Peyer's patch (tissue), 4 donors: ENCODE data around the gene PALD1. TPM values are rescaled to one million over a fixed set of nuclear protein-coding genes. Genes with fewer than 3 reads are reported as not detected.

Experiments
- DNase-seq, 3 donors: peaks; one replicate each; pipeline ENCODE4 v3.0.0-alpha.2; 2017 to 2019
- H3K27ac ChIP-seq, 4 donors: fragments of 200-600 bp; sonication (generic); one replicate each; pipeline ENCODE4 v1.5.1; 2016 to 2019
- H3K27me3 ChIP-seq, 2 donors: fragments of 200-600 bp; sonication (generic); one replicate each; pipeline ENCODE4 v1.5.1; 2019
- H3K36me3 ChIP-seq, 3 donors: fragments of 200-600 bp; sonication (generic); one replicate each; pipeline ENCODE4 v1.5.1; 2016 to 2019
- H3K4me1 ChIP-seq, 4 donors: fragments of 200-600 bp; sonication (generic); one replicate each; pipeline ENCODE4 v1.5.1; 2016 to 2019
- H3K4me3 ChIP-seq, 4 donors: fragments of 200-600 bp; sonication (generic); 1 replicate in 3 of 4; 2 replicates in 1 of 4; pipeline ENCODE4 v1.5.1; 2016 to 2019; ENCODE audit warnings: mild to moderate bottlenecking in 1 of 4
- H3K9me3 ChIP-seq, 4 donors: fragments of 200-600 bp; sonication (generic); one replicate each; pipeline ENCODE4 v1.5.1; 2016 to 2019; ENCODE audit warnings: mild to moderate bottlenecking in 1 of 4
- CTCF ChIP-seq, 6 experiments: fragments of 450-650 bp in 4 of 6; fragments of 200-600 bp in 2 of 6; sonication (generic) in 1 of 6; IDR thresholded peaks; one replicate each; pipeline ENCODE4 v1.5.1; 2017 to 2019; ENCODE audit warnings: antibody characterized with exemption in 6 of 6, mild to moderate bottlenecking in 3 of 6, moderate library complexity in 1 of 6
- POLR2A ChIP-seq, 2 donors: fragments of 450-650 bp; IDR thresholded peaks; one replicate each; pipeline ENCODE4 v1.5.1; 2017; ENCODE audit warnings: antibody characterized with exemption in 2 of 2, mild to moderate bottlenecking in 2 of 2, moderate library complexity in 2 of 2
- total RNA-seq, 4 donors: library from RNA; depleted of rRNA; stranded (reverse); fragments of >200 nt; gene quantifications; one replicate each; pipeline ENCODE4 v1.1.0, GENCODE V29; 2016

The PALD1 gene
- total RNA-seq, 4 donors from 2014 or later = 1.2 to 15.7 (median 3.6) TPM

- DNase-seq = no peak
- Histone ChIP-seq H3K4me1 (peaks cover 0 to 8% (median 0%) of the 10 kb centered on the region in 4 donors), H3K4me3 (no peak overlapping the region), H3K27ac (no peak overlapping the region), H3K27me3 (no peaks in the 10 kb centered on the region), H3K36me3 (no peaks in the 10 kb centered on the region), H3K9me3 (no peaks in the 10 kb centered on the region)
- no peak for TF ChIP-seq CTCF (IDR thresholded peaks at IDR 0.05)
- no peak for TF ChIP-seq POLR2A (IDR thresholded peaks at IDR 0.05)
Observed at GRCh38 chr10:70518695-70519094, 40.1 kb downstream of the PALD1 start.

GRCh38 chr10:70523057-70523456, 44.5 kb downstream of the PALD1 start:
- Histone ChIP-seq H3K4me3 (no peak overlapping the region), H3K27ac (no peak overlapping the region), H3K36me3 (no peaks in the 10 kb centered on the region), H3K27me3 (no peaks in the 10 kb centered on the region), H3K9me3 (no peaks in the 10 kb centered on the region), H3K4me1 (no peaks in the 10 kb centered on the region)
- no peak for DNase-seq
- no peak for TF ChIP-seq POLR2A (IDR thresholded peaks at IDR 0.05)

GRCh38 chr10:70523549-70523948, 45.0 kb downstream of the PALD1 start:
- H3K27ac ChIP-seq = no peak overlapping the region
- TF ChIP-seq POLR2A (IDR thresholded peaks at IDR 0.05) = no peak
- no peak for TF ChIP-seq CTCF (IDR thresholded peaks at IDR 0.05)
- H3K36me3 ChIP-seq = no peaks in the 10 kb centered on the region
- H3K9me3 ChIP-seq = no peaks in the 10 kb centered on the region
- H3K27me3 ChIP-seq = no peaks in the 10 kb centered on the region
- H3K4me1 ChIP-seq = no peaks in the 10 kb centered on the region
- no peak overlapping the region for H3K4me3 ChIP-seq
- no peak for DNase-seq

- H3K4me1 ChIP-seq = no peaks in the 10 kb centered on the region
- no peak for TF ChIP-seq POLR2A (IDR thresholded peaks at IDR 0.05)
- no peak for TF ChIP-seq CTCF (IDR thresholded peaks at IDR 0.05)
- DNase-seq = no peak
- H3K27me3 ChIP-seq = no peaks in the 10 kb centered on the region
- no peaks in the 10 kb centered on the region for H3K36me3 ChIP-seq
- H3K9me3 ChIP-seq = no peaks in the 10 kb centered on the region
- no peak overlapping the region for H3K4me3 ChIP-seq
- H3K27ac ChIP-seq = no peak overlapping the region
Observed at GRCh38 chr10:70528314-70528713, 49.7 kb downstream of the PALD1 start.

- Histone ChIP-seq H3K9me3 (no peaks in the 10 kb centered on the region), H3K36me3 (no peaks in the 10 kb centered on the region), H3K4me3 (no peak overlapping the region), H3K27me3 (no peaks in the 10 kb centered on the region), H3K27ac (no peak overlapping the region), H3K4me1 (no peaks in the 10 kb centered on the region)
- DNase-seq = no peak
- TF ChIP-seq CTCF (IDR thresholded peaks at IDR 0.05) (no peak), POLR2A (IDR thresholded peaks at IDR 0.05) (no peak)
Observed at GRCh38 chr10:70528741-70529362, 50.3 kb downstream of the PALD1 start.

GRCh38 chr10:70529848-70530247, 51.3 kb downstream of the PALD1 start:
- Histone ChIP-seq H3K27ac (no peak overlapping the region), H3K4me3 (no peak overlapping the region), H3K36me3 (no peaks in the 10 kb centered on the region), H3K27me3 (no peaks in the 10 kb centered on the region), H3K9me3 (no peaks in the 10 kb centered on the region), H3K4me1 (no peaks in the 10 kb centered on the region)
- DNase-seq = no peak
- TF ChIP-seq CTCF (IDR thresholded peaks at IDR 0.05) = no peak
- no peak for TF ChIP-seq POLR2A (IDR thresholded peaks at IDR 0.05)
